Ascending aorta (tissue), 2 donors: ENCODE results near the gene EIF2AK3. TPM values are rescaled to one million over a fixed set of nuclear protein-coding genes. Genes with fewer than 3 reads are reported as not detected.
A peak's percentile ranks its signal among the peaks of the same experiment; 100 is the strongest.

Source experiments
- DNase-seq, 2 donors: peaks; one replicate each; pipeline ENCODE4 v3.0.0-alpha.2; 2019; ENCODE audit warnings: low spot score in 2 of 2
- H3K27ac ChIP-seq, 2 donors: fragments of 200-600 bp; sonication (generic); one replicate each; pipeline ENCODE4 v1.5.1; 2016 to 2017; ENCODE audit warnings: mild to moderate bottlenecking in 1 of 2
- H3K27me3 ChIP-seq: fragments of 200-600 bp; sonication (generic); one replicate; pipeline ENCODE4 v1.5.1; 2017
- H3K36me3 ChIP-seq, 2 donors: fragments of 200-600 bp; sonication (generic); one replicate each; pipeline ENCODE4 v1.5.1; 2016
- H3K4me1 ChIP-seq, 2 donors: fragments of 200-600 bp; sonication (generic); one replicate each; pipeline ENCODE4 v1.5.1; 2016 to 2017; ENCODE audit warnings: mild to moderate bottlenecking in 1 of 2
- H3K4me3 ChIP-seq, 2 donors: fragments of 200-600 bp; sonication (generic); one replicate each; pipeline ENCODE4 v1.5.1; 2016 to 2017; ENCODE audit warnings: mild to moderate bottlenecking in 1 of 2
- H3K9me3 ChIP-seq, 2 donors: fragments of 200-600 bp; sonication (generic); one replicate each; pipeline ENCODE4 v1.5.1; 2016
- CTCF ChIP-seq, 3 experiments: fragments of 200-600 bp in 2 of 3; fragments of 450-650 bp in 1 of 3; sonication (generic) in 2 of 3; IDR thresholded peaks; one replicate each; pipeline ENCODE4 v1.5.1; 2016 to 2019; ENCODE audit warnings: antibody characterized with exemption in 3 of 3, mild to moderate bottlenecking in 1 of 3, moderate library complexity in 1 of 3
- intact Hi-C: fragments of 100-400 bp; cut with DNase I; formaldehyde crosslinking; loops from one replicate; pipeline ENCODE4 v1.15.1; 2023
- total RNA-seq: library from RNA; depleted of rRNA; stranded (reverse); fragments of >200 nt; gene quantifications from one replicate; pipeline ENCODE4 v1.1.0, GENCODE V29; 2016

The EIF2AK3 gene
- total RNA-seq, 1 donor from 2014 or later, result 6.5 TPM

GRCh38 chr2:88591698-88592097 is 35.6 kb downstream of the EIF2AK3 start:
- no peak overlapping the region for H3K27ac ChIP-seq
- H3K36me3 ChIP-seq, result peaks cover 26 to 54% of the 10 kb centered on the region in 2 donors
- TF ChIP-seq CTCF (IDR thresholded peaks at IDR 0.05), result no peak
- no peaks in the 10 kb centered on the region for H3K4me1 ChIP-seq
- no peaks in the 10 kb centered on the region for H3K27me3 ChIP-seq
- no peak for DNase-seq
- intact Hi-C loops, result loop anchor here (1.0 to 2.0 kb wide), 2 partner anchors 35 to 81 kb away; partner anchors contain the start of gene EIF2AK3
- H3K4me3 ChIP-seq, result no peak overlapping the region
- H3K9me3 ChIP-seq, result no peaks in the 10 kb centered on the region

GRCh38 chr2:88590998-88591613 is 36.2 kb downstream of the EIF2AK3 start:
- Histone ChIP-seq H3K9me3 (no peaks in the 10 kb centered on the region), H3K27me3 (no peaks in the 10 kb centered on the region), H3K27ac (no peak overlapping the region), H3K4me1 (no peaks in the 10 kb centered on the region), H3K4me3 (no peak overlapping the region), H3K36me3 (peaks cover 30 to 57% of the 10 kb centered on the region in 2 donors)
- peak; percentile 63 to 77 (median 69) for TF ChIP-seq CTCF (IDR thresholded peaks at IDR 0.05)
- intact Hi-C loops, result loop anchor here (1.0 to 2.0 kb wide), 2 partner anchors 36 to 81 kb away; partner anchors contain the start of gene EIF2AK3
- DNase-seq, result peak in 1 of 2 donors; percentile 67

GRCh38 chr2:88585969-88586368 is 41.3 kb downstream of the EIF2AK3 start:
- H3K9me3 ChIP-seq, result no peaks in the 10 kb centered on the region
- no peak for TF ChIP-seq CTCF (IDR thresholded peaks at IDR 0.05)
- peaks cover 66 to 76% of the 10 kb centered on the region in 2 donors for H3K36me3 ChIP-seq
- no peaks in the 10 kb centered on the region for H3K4me1 ChIP-seq
- DNase-seq, result no peak
- H3K27ac ChIP-seq, result no peak overlapping the region
- no peaks in the 10 kb centered on the region for H3K27me3 ChIP-seq
- no peak overlapping the region for H3K4me3 ChIP-seq
- intact Hi-C loops, result no loop called here

GRCh38 chr2:88582030-88582429 is 45.2 kb downstream of the EIF2AK3 start:
- Histone ChIP-seq H3K9me3 (no peaks in the 10 kb centered on the region), H3K4me1 (no peaks in the 10 kb centered on the region), H3K27ac (no peak overlapping the region), H3K4me3 (no peak overlapping the region), H3K36me3 (peaks cover 53 to 79% of the 10 kb centered on the region in 2 donors), H3K27me3 (no peaks in the 10 kb centered on the region)
- no peak for DNase-seq
- intact Hi-C loops, result no loop called here
- TF ChIP-seq CTCF (IDR thresholded peaks at IDR 0.05), result no peak

GRCh38 chr2:88580088-88580487 is 47.2 kb downstream of the EIF2AK3 start:
- intact Hi-C loops, result no loop called here
- no peaks in the 10 kb centered on the region for H3K4me1 ChIP-seq
- DNase-seq, result no peak
- peaks cover 54 to 85% of the 10 kb centered on the region in 2 donors for H3K36me3 ChIP-seq
- no peak overlapping the region for H3K4me3 ChIP-seq
- H3K27me3 ChIP-seq, result no peaks in the 10 kb centered on the region
- H3K27ac ChIP-seq, result no peak overlapping the region
- H3K9me3 ChIP-seq, result no peaks in the 10 kb centered on the region
- TF ChIP-seq CTCF (IDR thresholded peaks at IDR 0.05), result no peak
